IPS-18c (cell line): ENCODE data around the gene ITSN1.
"Not testable (repeated sequence)": the region's sequence is repeated elsewhere in the genome, so short reads cannot be mapped to it uniquely, and the experiment has no call there.

Source experiments
- H3K4me3 ChIP-seq: 2 replicates; pipeline ENCODE4 v1.7.0; 2013; ENCODE audit warnings: low read depth, mild to moderate bottlenecking, low read length, moderate library complexity; ENCODE audit not compliant: insufficient read depth
- H3K9me3 ChIP-seq: one replicate; pipeline ENCODE4 v1.6.1; 2013; ENCODE audit warnings: mild to moderate bottlenecking, low read length, moderate library complexity; ENCODE audit not compliant: control insufficient read depth, insufficient read depth

Gene ITSN1

DNA sequence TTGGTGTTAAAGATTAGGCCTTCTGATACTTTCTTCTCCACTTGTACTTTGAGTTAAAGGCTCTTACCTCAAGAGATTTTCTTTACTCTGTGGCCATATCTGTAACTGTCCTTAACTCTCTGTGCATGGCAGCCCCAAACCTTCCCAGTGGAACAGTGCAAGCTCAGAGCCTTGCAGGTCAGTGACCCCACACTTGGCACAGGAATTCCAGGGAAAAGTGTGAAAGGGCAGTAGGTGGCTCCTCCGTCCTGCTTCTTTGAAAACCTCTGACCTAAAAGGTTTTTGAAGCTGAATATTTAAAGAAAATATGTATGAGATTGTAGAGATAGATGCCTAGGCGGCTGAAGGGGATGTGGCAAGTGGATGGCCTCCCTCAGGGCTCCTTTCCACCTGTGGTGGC is 26.3 kb downstream of the ITSN1 start:
- H3K9me3 ChIP-seq = no peaks in the 10 kb centered on the region
- no peak overlapping the region for H3K4me3 ChIP-seq

GRCh38 chr21:33670076-33670978 is 28.0 kb downstream of the ITSN1 start:
- no peaks in the 10 kb centered on the region for H3K9me3 ChIP-seq
- no peak overlapping the region for H3K4me3 ChIP-seq

DNA sequence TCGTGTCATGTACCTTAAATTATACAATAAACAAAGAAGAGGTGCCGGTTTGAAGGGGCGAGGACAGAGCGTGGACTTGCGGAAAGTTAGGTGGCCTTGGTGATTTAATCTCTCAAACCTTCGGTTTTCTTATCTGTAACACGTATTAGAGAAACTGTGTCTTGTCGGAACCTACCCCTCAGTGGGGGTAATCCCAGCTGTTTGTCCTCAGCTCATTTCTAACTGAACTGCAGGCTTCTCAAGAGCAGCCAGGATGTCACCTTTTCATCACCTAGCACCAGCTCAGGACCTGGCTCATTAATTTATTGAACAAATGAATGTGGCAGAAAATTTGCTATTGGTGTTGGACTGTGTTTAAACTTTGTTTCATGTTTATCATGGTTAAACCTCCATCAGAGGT is 31.2 kb downstream of the ITSN1 start:
- Histone ChIP-seq H3K9me3 (no peaks in the 10 kb centered on the region), H3K4me3 (no peak overlapping the region)

DNA sequence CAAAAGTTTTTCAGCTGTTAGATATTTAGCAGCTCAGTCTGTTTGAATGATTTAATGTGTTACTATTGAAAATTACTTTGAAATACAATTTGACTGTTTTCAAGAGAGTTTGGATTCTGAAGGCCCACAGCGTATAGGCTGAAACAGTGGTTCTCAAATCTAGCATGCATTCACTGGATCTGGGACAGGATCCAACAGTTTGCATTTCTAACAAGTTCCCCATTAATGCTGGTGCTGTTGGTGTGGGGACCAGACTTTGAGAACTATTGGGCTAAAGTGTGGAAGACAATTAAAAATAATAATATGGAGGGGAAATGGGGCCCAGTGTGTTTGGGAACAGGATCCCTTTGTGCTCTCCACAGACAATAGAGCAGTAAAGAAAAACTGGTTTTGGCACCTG is 31.9 kb downstream of the ITSN1 start:
- Histone ChIP-seq H3K9me3 (no peaks in the 10 kb centered on the region), H3K4me3 (no peak overlapping the region)

DNA sequence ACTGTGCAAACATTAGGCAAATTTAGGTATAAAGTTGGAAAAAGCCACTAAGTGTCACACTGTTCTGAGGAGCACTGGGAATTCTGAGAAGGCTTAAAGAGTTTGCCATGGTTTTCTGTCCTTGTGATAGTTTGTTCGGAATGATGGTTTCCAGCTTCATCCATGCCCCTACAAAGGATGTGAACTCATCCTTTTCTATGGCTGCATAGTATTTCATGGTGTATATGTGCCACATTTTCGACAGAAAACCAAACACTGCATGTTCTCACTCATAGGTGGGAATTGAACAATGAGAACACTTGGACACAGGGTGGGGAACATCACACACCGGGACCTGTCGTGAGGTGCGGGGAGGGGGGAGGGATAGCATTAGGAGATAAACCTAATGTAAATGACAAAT is 34.4 kb downstream of the ITSN1 start:
- not testable (repeated sequence) for H3K4me3 ChIP-seq, H3K9me3 ChIP-seq

DNA sequence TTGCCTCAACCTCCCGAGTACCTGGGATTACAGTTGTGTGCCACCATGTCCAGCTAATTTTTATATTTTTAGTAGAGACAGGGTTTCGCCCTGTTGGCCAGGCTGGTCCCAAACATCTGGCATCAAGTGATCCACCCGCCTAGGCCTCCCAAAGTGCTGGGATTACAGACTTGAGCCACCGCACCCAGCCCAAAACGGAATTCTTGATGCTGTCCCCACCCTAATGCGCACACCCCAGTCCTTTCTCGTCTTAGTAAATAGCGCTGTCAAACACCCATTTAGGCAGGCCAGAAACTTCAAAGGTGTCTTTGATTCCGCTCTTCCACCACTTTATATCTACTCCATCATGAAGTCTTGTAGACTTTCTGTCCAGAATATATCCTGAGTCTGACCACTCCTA is 35.1 kb downstream of the ITSN1 start:
- no peak overlapping the region for H3K4me3 ChIP-seq
- no peaks in the 10 kb centered on the region for H3K9me3 ChIP-seq

DNA sequence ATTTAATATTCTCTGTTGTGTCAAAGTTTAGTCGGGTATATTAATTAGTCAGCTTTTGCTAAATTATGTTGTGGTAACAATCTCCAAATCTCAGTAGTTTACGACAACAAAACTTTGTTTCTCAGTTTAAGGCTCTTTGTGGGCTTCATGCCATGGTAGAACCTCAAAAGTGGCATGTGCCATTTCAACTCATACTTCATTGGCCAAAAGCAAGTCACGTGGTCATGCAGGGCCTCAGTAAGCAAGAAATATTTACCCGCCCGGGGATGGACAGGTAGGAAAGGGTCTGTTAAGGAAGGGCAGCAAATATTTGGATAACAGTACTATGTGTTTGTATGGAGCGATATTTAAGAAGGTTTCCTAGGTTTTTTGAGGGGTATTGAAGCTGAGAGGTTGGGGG is 38.6 kb downstream of the ITSN1 start:
- no peak overlapping the region for H3K4me3 ChIP-seq
- no peaks in the 10 kb centered on the region for H3K9me3 ChIP-seq

- Histone ChIP-seq H3K4me3 (no peak overlapping the region), H3K9me3 (no peaks in the 10 kb centered on the region)
Observed at GRCh38 chr21:33682992-33683627, 40.8 kb downstream of the ITSN1 start.

DNA sequence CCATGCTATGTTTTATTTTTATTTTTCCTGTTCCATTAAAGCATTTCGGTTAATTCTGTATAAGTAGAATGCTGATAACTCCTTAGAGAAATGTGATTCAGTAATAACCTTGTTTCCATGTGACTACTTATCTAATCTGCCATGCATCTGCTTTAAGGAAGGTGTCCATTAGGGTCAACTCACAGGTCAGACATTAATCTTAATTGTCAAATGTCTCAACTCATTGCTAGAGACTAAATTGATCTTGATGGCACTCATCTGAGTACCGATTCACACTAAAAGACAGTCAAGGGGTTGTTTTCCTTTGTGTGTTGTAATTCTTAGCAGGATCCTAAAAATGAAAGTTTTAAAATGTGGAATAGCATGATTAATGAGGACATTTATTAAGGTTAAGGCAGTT is 41.8 kb downstream of the ITSN1 start:
- no peaks in the 10 kb centered on the region for H3K9me3 ChIP-seq

GRCh38 chr21:33684923-33685560 is 42.7 kb downstream of the ITSN1 start:
- H3K4me3 ChIP-seq = no peak overlapping the region
- no peaks in the 10 kb centered on the region for H3K9me3 ChIP-seq

More for the DNA sequence above, 41.8 kb downstream of the ITSN1 start:
- H3K4me3 ChIP-seq = no peak overlapping the region

DNA sequence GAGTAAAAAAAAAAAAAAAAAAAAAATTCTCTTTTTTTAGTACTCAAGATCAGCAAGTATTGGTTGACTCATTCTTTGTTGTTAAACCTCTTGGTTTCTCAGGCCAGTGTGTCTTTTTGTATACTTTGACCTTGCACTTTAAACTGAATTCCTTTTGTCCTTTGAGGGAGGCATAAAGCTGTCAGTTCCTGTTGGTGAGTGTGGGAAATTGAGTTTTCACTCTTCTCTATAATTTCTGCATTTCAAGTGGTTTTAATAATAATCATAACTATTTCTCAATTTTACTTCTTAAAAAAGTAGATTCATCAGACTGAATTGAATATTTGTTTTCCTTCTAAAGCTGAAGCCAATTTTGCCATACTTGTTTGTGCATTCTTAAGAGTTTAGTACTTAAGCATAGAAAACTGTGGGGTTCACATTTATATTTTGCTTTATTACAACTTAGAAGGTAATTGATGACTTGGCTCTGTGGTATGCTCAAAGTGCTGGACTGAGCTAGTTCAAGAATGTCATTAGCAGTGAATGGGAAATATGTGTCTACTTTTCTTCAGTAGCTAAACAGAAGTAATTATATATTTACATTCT is 43.4 kb downstream of the ITSN1 start:
- no peaks in the 10 kb centered on the region for H3K9me3 ChIP-seq
- no peak overlapping the region for H3K4me3 ChIP-seq

- no peaks in the 10 kb centered on the region for H3K9me3 ChIP-seq
- H3K4me3 ChIP-seq = no peak overlapping the region
Observed at GRCh38 chr21:33686386-33686785, 44.1 kb downstream of the ITSN1 start.

- no peak overlapping the region for H3K4me3 ChIP-seq
- H3K9me3 ChIP-seq = no peaks in the 10 kb centered on the region
Observed at GRCh38 chr21:33687634-33688033, 45.3 kb downstream of the ITSN1 start.

- H3K4me3 ChIP-seq = no peak overlapping the region
- H3K9me3 ChIP-seq = no peaks in the 10 kb centered on the region
Observed at GRCh38 chr21:33688353-33688752, 46.1 kb downstream of the ITSN1 start.

GRCh38 chr21:33690874-33691273 is 48.6 kb downstream of the ITSN1 start:
- 0 out of 2 replicates have a peak overlapping the region, but pooled peaks have one; percentile 17 for H3K4me3 ChIP-seq

DNA sequence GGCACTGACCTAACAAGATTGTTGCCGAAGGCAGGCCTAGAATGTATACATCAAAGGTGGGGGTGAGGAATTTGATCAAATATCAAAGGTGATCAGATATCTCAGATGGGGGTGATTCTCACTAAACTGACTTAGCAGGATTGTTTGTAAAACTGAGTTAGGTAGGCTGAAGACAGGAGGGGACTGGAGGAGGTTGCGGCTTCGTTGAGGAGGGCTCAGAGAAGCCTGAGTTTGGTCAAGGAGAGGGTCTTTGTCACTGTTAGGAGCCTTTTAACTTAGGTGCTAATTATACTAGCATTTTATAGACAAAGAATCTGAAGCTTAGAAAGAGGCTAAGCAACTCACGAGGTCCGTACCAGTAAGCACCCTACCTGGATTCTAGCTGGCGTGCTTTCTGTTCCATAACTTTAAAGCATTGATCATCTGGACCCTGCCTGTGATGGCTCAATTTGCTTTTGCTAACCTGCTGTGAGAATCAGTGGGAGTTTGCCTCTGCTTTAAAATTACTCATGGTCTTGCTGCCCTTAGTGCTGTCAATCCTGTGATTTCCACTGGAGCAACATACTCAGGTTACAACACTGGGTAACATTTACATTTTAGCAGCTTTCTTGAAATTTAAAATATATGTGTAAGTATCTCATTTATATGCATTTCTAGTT is 49.8 kb downstream of the ITSN1 start:
- H3K4me3 ChIP-seq = no peak overlapping the region
- H3K9me3 ChIP-seq = no peaks in the 10 kb centered on the region

More at GRCh38 chr21:33690874-33691273, 48.6 kb downstream of the ITSN1 start:
- no peaks in the 10 kb centered on the region for H3K9me3 ChIP-seq

GRCh38 chr21:33695813-33696212 is 53.5 kb downstream of the ITSN1 start:
- Histone ChIP-seq H3K4me3 (no peak overlapping the region), H3K9me3 (no peaks in the 10 kb centered on the region)
